GM12878 (cell line): ENCODE data around the gene STX16. TPM values are rescaled to one million over a fixed set of nuclear protein-coding genes. Genes with fewer than 3 reads are reported as not detected.

ENCODE experiments used
- ATAC-seq: fragments of 200-7000 bp; cut with Tn5 transposase; 3 replicates; pipeline ENCODE4 v1.9.1; 2020; ENCODE audit warnings: mild to moderate bottlenecking, moderate library complexity
- BruUV-seq: library from RNA; stranded (reverse); fragments of 400-500 nt; replicated peaks from 2 replicates; lab custom pipeline; 2021; lab: Mats Ljungman, UMichigan
- CTCF ChIA-PET: fragments of 300-600 bp; sonication (Branson Sonifier 250); formaldehyde crosslinking; extraction: SDS; loops from one replicate; lab custom pipeline; 2021; ENCODE audit warnings: inconsistent platforms; lab: Yijun Ruan, JAX
- POLR2A ChIA-PET: fragments of 350-600 bp; formaldehyde crosslinking; extraction: SDS; loops from one replicate; lab custom pipeline; 2021; ENCODE audit warnings: inconsistent platforms; lab: Charles Lee
- RAD21 ChIA-PET: fragments of 300-600 bp; sonication (Branson Sonifier 250); formaldehyde crosslinking; loops from one replicate; lab custom pipeline; 2023; ENCODE audit warnings: antibody characterized with exemption; ENCODE audit not compliant: unreplicated experiment; lab: Charles Lee
- SMC1A ChIA-PET: fragments of 300-600 bp; sonication (Branson Sonifier 250); formaldehyde crosslinking; loops from one replicate; lab custom pipeline; 2023; ENCODE audit not compliant: unreplicated experiment, uncharacterized antibody; lab: Charles Lee
- DNase-seq: peaks from one replicate; pipeline ENCODE4 v3.0.0-alpha.2; 2011; ENCODE audit warnings: low read depth, low spot score
- FAIRE-seq: peaks from 3 replicates; lab custom pipeline; 2011; peaks lifted over from hg19 to GRCh38; lab: Jason Lieb, UNC
- H2AFZ ChIP-seq: 2 replicates; pipeline ENCODE4 v1.6.0; 2011; ENCODE audit warnings: low read depth, low read length, control low read depth; ENCODE audit not compliant: control insufficient read depth
- H3K27ac ChIP-seq: 2 replicates; pipeline ENCODE4 v1.5.1; 2011; ENCODE audit warnings: control low read depth; ENCODE audit not compliant: control insufficient read depth, insufficient read depth
- H3K27me3 ChIP-seq, 2 experiments: replicated peaks in 1 of 2; 2 replicates each; pipeline versions ENCODE4 v1.6.0 to v1.6.1; 2011; ENCODE audit warnings: low read length in 1 of 2; ENCODE audit not compliant: control insufficient read depth in 2 of 2, insufficient read depth in 2 of 2
- H3K36me3 ChIP-seq, 2 experiments: 2 replicates each; pipeline ENCODE4 v1.5.1; 2011; ENCODE audit warnings: low read length in 1 of 2; ENCODE audit not compliant: control insufficient read depth in 2 of 2, insufficient read depth in 2 of 2
- H3K4me1 ChIP-seq: 2 replicates; pipeline ENCODE4 v1.6.1; 2011; ENCODE audit warnings: mild to moderate bottlenecking, low read length, moderate library complexity, mixed read lengths; ENCODE audit not compliant: control insufficient read depth, insufficient read depth
- H3K4me2 ChIP-seq: 2 replicates; pipeline ENCODE4 v1.6.0; 2011; ENCODE audit warnings: control low read depth; ENCODE audit not compliant: control insufficient read depth, insufficient read depth
- H3K4me3 ChIP-seq: fragments of 200-600 bp; sonication (generic); 2 replicates; pipeline ENCODE4 v1.5.1; 2016
- H3K79me2 ChIP-seq: 2 replicates; pipeline ENCODE4 v1.6.0; 2011; ENCODE audit warnings: low read length; ENCODE audit not compliant: control insufficient read depth, insufficient read depth
- H3K9ac ChIP-seq: 2 replicates; pipeline ENCODE4 v1.8.0; 2011; ENCODE audit warnings: low read length, control low read depth, mixed read lengths; ENCODE audit not compliant: control insufficient read depth, insufficient read depth
- H3K9me3 ChIP-seq: replicated peaks from 3 replicates; pipeline ENCODE4 v1.5.1; 2011; ENCODE audit warnings: mild to moderate bottlenecking, low read length; ENCODE audit not compliant: control insufficient read depth, insufficient read depth
- H4K20me1 ChIP-seq: 2 replicates; pipeline ENCODE4 v1.6.0; 2011; ENCODE audit not compliant: control insufficient read depth, insufficient read depth
- BCL11A ChIP-seq: IDR thresholded peaks from 2 replicates; pipeline ENCODE4 v1.6.1; 2011; ENCODE audit warnings: low read depth, low read length
- BCL3 ChIP-seq: IDR thresholded peaks from 2 replicates; pipeline ENCODE4 v1.6.1; 2011; ENCODE audit warnings: borderline replicate concordance, low read depth, mild to moderate bottlenecking, moderate library complexity, low read length; ENCODE audit not compliant: insufficient read depth, poor library complexity, severe bottlenecking
- CEBPZ ChIP-seq: fragments of 150-350 bp; IDR thresholded peaks from 2 replicates; pipeline ENCODE4 v1.6.1; 2016; ENCODE audit warnings: low read depth, low read length
- DPF2 ChIP-seq: fragments of 450-650 bp; IDR thresholded peaks from 2 replicates; pipeline ENCODE4 v1.6.1; 2017; ENCODE audit warnings: mild to moderate bottlenecking
- IRF4 ChIP-seq: IDR thresholded peaks from 2 replicates; pipeline ENCODE4 v1.6.1; 2011; ENCODE audit warnings: low read depth, low read length
- KLF5 ChIP-seq: fragments of 450-650 bp; IDR thresholded peaks from 2 replicates; pipeline ENCODE4 v1.6.1; 2014; ENCODE audit warnings: mild to moderate bottlenecking; ENCODE audit not compliant: partially characterized antibody
- MYC ChIP-seq: IDR thresholded peaks from 2 replicates; pipeline ENCODE4 v1.6.1; 2011; ENCODE audit warnings: mild to moderate bottlenecking, low read length, moderate library complexity, inconsistent platforms; ENCODE audit not compliant: insufficient read depth, insufficient replicate concordance, insufficient read length, severe bottlenecking
- NBN ChIP-seq: fragments of 450-650 bp; IDR thresholded peaks from 2 replicates; pipeline ENCODE4 v1.6.1; 2016
- RELB ChIP-seq: fragments of 450-650 bp; IDR thresholded peaks from 2 replicates; pipeline ENCODE4 v1.6.1; 2017; ENCODE audit warnings: low read depth, mild to moderate bottlenecking, moderate library complexity
- RFX5 ChIP-seq: IDR thresholded peaks from 2 replicates; pipeline ENCODE4 v1.6.1; 2011; ENCODE audit warnings: low read depth, low read length, improper control_type of control experiment
- SRF ChIP-seq, 2 experiments: IDR thresholded peaks; 2 replicates each; pipeline ENCODE4 v1.6.1; 2011; ENCODE audit warnings: low read depth in 2 of 2, low read length in 2 of 2, mild to moderate bottlenecking in 1 of 2, moderate library complexity in 1 of 2
- STAT3 ChIP-seq: IDR thresholded peaks from 2 replicates; pipeline ENCODE4 v1.6.1; 2011; ENCODE audit warnings: low read depth, low read length, improper control_type of control experiment
- SUPT20H ChIP-seq: IDR thresholded peaks from 2 replicates; pipeline ENCODE4 v1.6.1; 2011; ENCODE audit warnings: low read depth, mild to moderate bottlenecking, low read length, moderate library complexity, borderline replicate concordance; ENCODE audit not compliant: control insufficient read depth
- TCF7 ChIP-seq: IDR thresholded peaks from 2 replicates; pipeline ENCODE4 v1.6.1; 2014; ENCODE audit warnings: antibody characterized with exemption, borderline replicate concordance
- ZZZ3 ChIP-seq: IDR thresholded peaks from 2 replicates; pipeline ENCODE4 v1.6.1; 2011; ENCODE audit warnings: low read depth; ENCODE audit not compliant: control insufficient read depth, insufficient read length
- WGBS: methylation state at CpG from one replicate; pipeline ENCODE4 v1.1.6; 2016; ENCODE audit warnings: low lambda C conversion rate; ENCODE audit not compliant: insufficient replicate concordance, insufficient coverage; ENCODE audit errors: missing lambda C conversion rate; 5-methylcytosine and 5-hydroxymethylcytosine counted together
- in situ Hi-C: fragments of 300-500 bp; cut with MboI; formaldehyde crosslinking; loops from 9 replicates; pipeline ENCODE4 v1.14.3; 2018; ENCODE audit warnings: mixed read lengths
- intact Hi-C: fragments of 100-400 bp; cut with micrococcal nuclease; formaldehyde crosslinking; loops from one replicate; pipeline ENCODE4 v1.14.2; 2022; ENCODE audit not compliant: unreplicated experiment
- polyA plus RNA-seq, 11 experiments: library from polyadenylated mRNA; depleted of rRNA in 4 of 11; unstranded in 6 of 11; stranded (reverse) in 5 of 11; fragments of >200 nt; fragmentation: Nextera tagmentation in 4 of 11; fragmentation: Illumina TruSeq in 1 of 11; extraction: Ambion mirVana in 4 of 11; extraction: Trizol in 1 of 11; gene quantifications; 1 replicate in 1 of 11; 2 replicates in 10 of 11; pipeline versions ENCODE4 v1.2.1 to v1.2.3, GENCODE V29; 2011 to 2016; ENCODE audit warnings: inconsistent platforms in 2 of 11, missing spikeins in 2 of 11, low read depth in 1 of 11
- total RNA-seq, 4 experiments: library from RNA; depleted of rRNA in 3 of 4; stranded (reverse); fragments of >200 nt in 3 of 4; fragmentation: Illumina TruSeq in 1 of 4; extraction: Trizol in 1 of 4; gene quantifications; 2 replicates each; pipeline versions ENCODE4 v1.2.1 to v1.2.3, GENCODE V29; 2013 to 2021

Gene STX16
- total and polyA plus RNA-seq, 10 of the 15 experiments (the other 5 are each of a cell fraction or from before 2014, with no cell fraction given): 6.3 to 68.4 (median 35.8) TPM

- peak overlapping the region; percentile 96 for H3K4me2 ChIP-seq
- in situ Hi-C loops: loop anchor here (10.0 to 25.0 kb wide), 3 partner anchors 257 to 1265 kb away; partner anchors contain the start of genes PRELID3B and RBM38
- peak; percentile 60 for ATAC-seq
- TF ChIP-seq SUPT20H: no peak
- 0 out of 2 replicates have a peak, but pooled peaks have one; percentile 42 for TF ChIP-seq DPF2
- TF ChIP-seq IRF4: no peak
- no peak for TF ChIP-seq ZZZ3
- TF ChIP-seq RFX5: 0 out of 2 replicates have a peak, but pooled peaks have one; percentile 12
- TF ChIP-seq BCL3: no peak
- TF ChIP-seq TCF7: no peak
- no peak for TF ChIP-seq SRF (IDR thresholded peaks at IDR 0.05; ENCODE audit: low read depth in 2 of 2, low read length in 2 of 2)
- TF ChIP-seq STAT3: no peak
- no peak for TF ChIP-seq BCL11A
- TF ChIP-seq RELB: 0 out of 2 replicates have a peak, but pooled peaks have one; percentile 47
- no peak for TF ChIP-seq CEBPZ
- no peak for TF ChIP-seq MYC
- TF ChIP-seq KLF5: no peak
- 0 out of 2 replicates have a peak, but pooled peaks have one; percentile 42 for TF ChIP-seq NBN
These were observed 993 bp downstream of the STX16 start for GRCh38 chr20:58651946-58652605.

More at GRCh38 chr20:58651946-58652605, 993 bp downstream of the STX16 start:
- Histone ChIP-seq H3K9me3 (no peaks in the 10 kb centered on the region), H3K79me2 (peaks cover 63% of the 10 kb centered on the region), H3K27me3 (no peaks in the 10 kb centered on the region), H3K27ac (peak overlapping the region; percentile 93), H3K4me3 (peak overlapping the region; percentile 92), H4K20me1 (no peaks in the 10 kb centered on the region), H3K36me3 (peaks cover 0 to 6% of the 10 kb centered on the region in 2 experiments; a peak in 2 of 4 replicates), H2AFZ (peak overlapping the region; percentile 44), H3K9ac (peak overlapping the region; percentile 95), H3K4me1 (peaks cover 5% of the 10 kb centered on the region)
- ChIA-PET SMC1A (interaction anchor here (0.6 to 2.4 kb wide), 8 partner anchors 8 to 322 kb away, joined by 3 to 13 read pairs (median 4); no protein-coding TSS in a partner anchor), POLR2A (interaction anchor here (0.5 to 2.0 kb wide), 11 partner anchors 9 to 428 kb away, joined by 3 to 9 read pairs (median 3); partner anchors contain the start of gene VAPB), RAD21 (interaction anchor here (0.6 to 2.5 kb wide), 10 partner anchors 15 to 439 kb away, joined by 3 to 10 read pairs (median 4); partner anchors contain the start of gene VAPB), CTCF (interaction anchor here (0.6 to 2.0 kb wide), 12 partner anchors 7 to 1221 kb away, joined by 3 to 12 read pairs (median 4); no protein-coding TSS in a partner anchor)
- WGBS: under 1% methylated on average over 26 of the region's 30 CpGs
- FAIRE-seq: peak; percentile 38
- intact Hi-C loops: loop anchor here (1.0 to 10.0 kb wide), 7 partner anchors 40 to 415 kb away; partner anchors contain the start of genes ATP5F1E, GNAS, GNAS-AS1 and NELFCD
- TSS peak; percentile 99 for BruUV-seq
- DNase-seq: peak; percentile 61
